Adrenal gland (tissue), 5 donors: ENCODE results near the gene OR4C45.
"Not testable (repeated sequence)": the region's sequence is repeated elsewhere in the genome, so short reads cannot be mapped to it uniquely, and the experiment has no call there.

Experiments used
- POLR2A ChIP-seq, 2 donors: fragments of 450-650 bp; IDR thresholded peaks; one replicate each; pipeline ENCODE4 v1.6.1; 2017; ENCODE audit warnings: antibody characterized with exemption in 2 of 2, mild to moderate bottlenecking in 2 of 2, moderate library complexity in 1 of 2
- TF ChIP-seq, protein P1 (sequence below), 6 experiments: fragments of 450-650 bp in 4 of 6; fragments of 200-600 bp in 2 of 6; sonication (generic) in 1 of 6; IDR thresholded peaks; 1 replicate in 5 of 6; 2 replicates in 1 of 6; pipeline versions ENCODE4 v1.5.1 to v1.8.0; 2016 to 2021; ENCODE audit warnings: antibody characterized with exemption in 6 of 6, mild to moderate bottlenecking in 2 of 6, moderate library complexity in 1 of 6
- donor health status: DM: no; HTN: no; CAD: no.

DNA sequence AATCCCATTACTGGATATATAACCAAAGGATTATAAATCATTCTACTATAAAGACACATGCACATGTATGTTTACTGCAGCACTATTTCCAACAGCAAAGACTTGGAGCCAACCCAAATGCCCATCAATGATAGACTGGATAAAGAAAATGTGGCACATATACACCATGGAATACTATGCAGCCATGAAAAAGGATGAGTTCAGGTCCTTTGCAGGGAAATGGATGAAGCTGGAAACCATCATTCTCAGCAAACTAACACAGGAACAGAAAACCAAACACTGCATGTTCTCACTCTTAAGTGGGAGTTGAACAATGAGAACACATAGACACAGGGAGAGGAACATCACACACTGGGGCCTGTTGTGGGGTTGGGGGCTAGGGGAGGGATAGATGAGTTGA is 3.6 kb downstream of the OR4C45 start:
- TF ChIP-seq, protein P1, sequence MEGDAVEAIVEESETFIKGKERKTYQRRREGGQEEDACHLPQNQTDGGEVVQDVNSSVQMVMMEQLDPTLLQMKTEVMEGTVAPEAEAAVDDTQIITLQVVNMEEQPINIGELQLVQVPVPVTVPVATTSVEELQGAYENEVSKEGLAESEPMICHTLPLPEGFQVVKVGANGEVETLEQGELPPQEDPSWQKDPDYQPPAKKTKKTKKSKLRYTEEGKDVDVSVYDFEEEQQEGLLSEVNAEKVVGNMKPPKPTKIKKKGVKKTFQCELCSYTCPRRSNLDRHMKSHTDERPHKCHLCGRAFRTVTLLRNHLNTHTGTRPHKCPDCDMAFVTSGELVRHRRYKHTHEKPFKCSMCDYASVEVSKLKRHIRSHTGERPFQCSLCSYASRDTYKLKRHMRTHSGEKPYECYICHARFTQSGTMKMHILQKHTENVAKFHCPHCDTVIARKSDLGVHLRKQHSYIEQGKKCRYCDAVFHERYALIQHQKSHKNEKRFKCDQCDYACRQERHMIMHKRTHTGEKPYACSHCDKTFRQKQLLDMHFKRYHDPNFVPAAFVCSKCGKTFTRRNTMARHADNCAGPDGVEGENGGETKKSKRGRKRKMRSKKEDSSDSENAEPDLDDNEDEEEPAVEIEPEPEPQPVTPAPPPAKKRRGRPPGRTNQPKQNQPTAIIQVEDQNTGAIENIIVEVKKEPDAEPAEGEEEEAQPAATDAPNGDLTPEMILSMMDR (IDR thresholded peaks at IDR 0.05): not testable (repeated sequence)
- not testable (repeated sequence) for TF ChIP-seq POLR2A (IDR thresholded peaks at IDR 0.05)
